ENCODE data around the gene TMEM184B.

- TF ChIP-seq POLR2AphosphoS5 (IDR thresholded peaks at IDR 0.05) (peak; percentile 68), CTCF (IDR thresholded peaks at IDR 0.05) (no peak), POLR2A (IDR thresholded peaks at IDR 0.05) (no peak), EP300 (IDR thresholded peaks at IDR 0.05) (no peak)
Measured at GRCh38 chr22:38205261-38206128, 67.3 kb downstream of the TMEM184B start.

Measured in gastroesophageal sphincter (tissue), 3 donors.